Uterus (tissue), 4 donors: Measurements from ENCODE around the gene FNTB. TPM values are rescaled to one million over a fixed set of nuclear protein-coding genes. Genes with fewer than 3 reads are reported as not detected.

Experiments
- DNase-seq, 2 donors: peaks; one replicate each; pipeline ENCODE4 v3.0.0-alpha.2; 2019 to 2020
- H3K27ac ChIP-seq, 2 donors: fragments of 200-600 bp; sonication (generic); 1 replicate in 1 of 2; 2 replicates in 1 of 2; pipeline ENCODE4 v1.5.1; 2016 to 2018
- H3K27me3 ChIP-seq, 2 donors: fragments of 200-600 bp; sonication (generic); one replicate each; pipeline ENCODE4 v1.5.1; 2018 to 2019; ENCODE audit warnings: control low read depth in 1 of 2
- H3K36me3 ChIP-seq, 2 donors: fragments of 200-600 bp; sonication (generic); one replicate each; pipeline ENCODE4 v1.5.1; 2019; ENCODE audit warnings: control low read depth in 1 of 2
- H3K4me1 ChIP-seq, 2 donors: fragments of 200-600 bp; sonication (generic); one replicate each; pipeline ENCODE4 v1.5.1; 2018 to 2019; ENCODE audit warnings: control low read depth in 1 of 2
- H3K4me3 ChIP-seq, 2 donors: fragments of 200-600 bp; sonication (generic); 1 replicate in 1 of 2; 2 replicates in 1 of 2; pipeline ENCODE4 v1.5.1; 2018 to 2019; ENCODE audit warnings: mild to moderate bottlenecking in 1 of 2
- H3K9me3 ChIP-seq, 2 donors: fragments of 200-600 bp; sonication (generic); one replicate each; pipeline ENCODE4 v1.5.1; 2019; ENCODE audit warnings: control low read depth in 1 of 2
- POLR2A ChIP-seq, 2 donors: fragments of 450-650 bp; IDR thresholded peaks; one replicate each; pipeline ENCODE4 v1.6.1; 2016; ENCODE audit warnings: antibody characterized with exemption in 2 of 2, mild to moderate bottlenecking in 1 of 2, moderate library complexity in 1 of 2
- intact Hi-C: fragments of 100-400 bp; cut with DNase I; formaldehyde crosslinking; loops from one replicate; pipeline ENCODE4 v1.15.1; 2023; ENCODE audit warnings: low total_unique reads
- total RNA-seq, 4 donors: library from RNA; depleted of rRNA in 3 of 4; stranded (reverse); fragments of >200 nt in 3 of 4; gene quantifications; one replicate each; pipeline versions ENCODE4 v1.1.0 to v1.2.4, GENCODE V29; 2014 to 2023
- TF ChIP-seq, protein P1 (sequence below), 4 experiments: fragments of 200-600 bp in 2 of 4; fragments of 450-650 bp in 2 of 4; sonication (generic) in 2 of 4; IDR thresholded peaks; one replicate each; pipeline ENCODE4 v1.5.1; 2016 to 2019; ENCODE audit warnings: antibody characterized with exemption in 4 of 4, mild to moderate bottlenecking in 2 of 4, moderate library complexity in 1 of 4
- donor health status: DM: yes; HTN: yes; CAD: no.

The FNTB gene
- total RNA-seq, 4 donors from 2014 or later: 7.4 to 29.7 (median 20.4) TPM

DNA sequence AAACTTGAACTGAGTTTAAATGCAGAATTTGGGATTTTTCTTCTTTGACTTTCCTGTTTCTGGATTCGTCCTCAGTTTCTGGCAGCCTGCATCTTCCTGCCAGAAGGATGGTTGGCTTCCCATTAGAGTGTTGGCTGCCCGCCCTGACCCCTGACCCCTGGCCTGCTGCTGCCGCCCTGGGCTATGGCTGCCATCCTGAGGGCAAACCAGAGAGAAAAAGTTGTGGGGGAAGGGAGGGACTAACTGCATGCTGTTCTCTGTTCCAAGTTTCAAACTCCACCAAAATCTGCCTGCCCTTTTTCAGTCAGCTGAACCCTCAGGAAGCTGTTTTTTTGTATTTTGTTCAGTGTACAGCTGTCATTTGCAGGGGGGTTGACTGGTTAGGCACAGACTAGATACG, 48.4 kb downstream of the FNTB start:
- H3K36me3 ChIP-seq: no peaks in the 10 kb centered on the region
- no peak overlapping the region for H3K4me3 ChIP-seq
- intact Hi-C loops: no loop called here
- no peak for TF ChIP-seq POLR2A (IDR thresholded peaks at IDR 0.05)
- TF ChIP-seq, protein P1, sequence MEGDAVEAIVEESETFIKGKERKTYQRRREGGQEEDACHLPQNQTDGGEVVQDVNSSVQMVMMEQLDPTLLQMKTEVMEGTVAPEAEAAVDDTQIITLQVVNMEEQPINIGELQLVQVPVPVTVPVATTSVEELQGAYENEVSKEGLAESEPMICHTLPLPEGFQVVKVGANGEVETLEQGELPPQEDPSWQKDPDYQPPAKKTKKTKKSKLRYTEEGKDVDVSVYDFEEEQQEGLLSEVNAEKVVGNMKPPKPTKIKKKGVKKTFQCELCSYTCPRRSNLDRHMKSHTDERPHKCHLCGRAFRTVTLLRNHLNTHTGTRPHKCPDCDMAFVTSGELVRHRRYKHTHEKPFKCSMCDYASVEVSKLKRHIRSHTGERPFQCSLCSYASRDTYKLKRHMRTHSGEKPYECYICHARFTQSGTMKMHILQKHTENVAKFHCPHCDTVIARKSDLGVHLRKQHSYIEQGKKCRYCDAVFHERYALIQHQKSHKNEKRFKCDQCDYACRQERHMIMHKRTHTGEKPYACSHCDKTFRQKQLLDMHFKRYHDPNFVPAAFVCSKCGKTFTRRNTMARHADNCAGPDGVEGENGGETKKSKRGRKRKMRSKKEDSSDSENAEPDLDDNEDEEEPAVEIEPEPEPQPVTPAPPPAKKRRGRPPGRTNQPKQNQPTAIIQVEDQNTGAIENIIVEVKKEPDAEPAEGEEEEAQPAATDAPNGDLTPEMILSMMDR (IDR thresholded peaks at IDR 0.05): no peak
- DNase-seq: peak; percentile 47 to 55
- H3K9me3 ChIP-seq: no peaks in the 10 kb centered on the region
- peak overlapping the region in 1 of 2 donors; percentile 5 for H3K27ac ChIP-seq
- no peaks in the 10 kb centered on the region for H3K4me1 ChIP-seq
- H3K27me3 ChIP-seq: no peaks in the 10 kb centered on the region

DNA sequence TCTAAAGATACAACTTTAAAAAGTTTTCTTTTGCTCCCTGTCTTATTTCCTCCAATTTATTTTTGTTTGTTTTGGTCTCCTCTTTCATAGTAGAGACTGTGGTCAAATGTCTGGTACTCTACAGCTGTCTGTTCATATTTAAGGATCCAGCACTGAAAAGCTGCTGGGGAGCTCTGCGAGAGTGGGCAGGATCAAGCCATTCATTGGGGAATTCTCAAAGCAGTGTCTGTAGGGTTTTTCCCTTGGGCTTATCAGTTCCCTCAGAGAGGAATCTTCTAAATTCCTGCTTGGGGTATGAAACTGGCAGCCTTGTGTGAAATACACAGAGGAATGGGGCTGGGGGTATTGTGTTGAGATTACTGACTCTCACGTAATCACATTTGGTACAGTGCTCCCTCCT, 52.3 kb downstream of the FNTB start:
- TF ChIP-seq, protein P1 (IDR thresholded peaks at IDR 0.05): no peak
- TF ChIP-seq POLR2A (IDR thresholded peaks at IDR 0.05): no peak
- intact Hi-C loops: no loop called here
- Histone ChIP-seq H3K4me1 (no peaks in the 10 kb centered on the region), H3K27me3 (no peaks in the 10 kb centered on the region), H3K36me3 (no peaks in the 10 kb centered on the region), H3K9me3 (no peaks in the 10 kb centered on the region), H3K27ac (no peak overlapping the region), H3K4me3 (no peak overlapping the region)
- no peak for DNase-seq

DNA sequence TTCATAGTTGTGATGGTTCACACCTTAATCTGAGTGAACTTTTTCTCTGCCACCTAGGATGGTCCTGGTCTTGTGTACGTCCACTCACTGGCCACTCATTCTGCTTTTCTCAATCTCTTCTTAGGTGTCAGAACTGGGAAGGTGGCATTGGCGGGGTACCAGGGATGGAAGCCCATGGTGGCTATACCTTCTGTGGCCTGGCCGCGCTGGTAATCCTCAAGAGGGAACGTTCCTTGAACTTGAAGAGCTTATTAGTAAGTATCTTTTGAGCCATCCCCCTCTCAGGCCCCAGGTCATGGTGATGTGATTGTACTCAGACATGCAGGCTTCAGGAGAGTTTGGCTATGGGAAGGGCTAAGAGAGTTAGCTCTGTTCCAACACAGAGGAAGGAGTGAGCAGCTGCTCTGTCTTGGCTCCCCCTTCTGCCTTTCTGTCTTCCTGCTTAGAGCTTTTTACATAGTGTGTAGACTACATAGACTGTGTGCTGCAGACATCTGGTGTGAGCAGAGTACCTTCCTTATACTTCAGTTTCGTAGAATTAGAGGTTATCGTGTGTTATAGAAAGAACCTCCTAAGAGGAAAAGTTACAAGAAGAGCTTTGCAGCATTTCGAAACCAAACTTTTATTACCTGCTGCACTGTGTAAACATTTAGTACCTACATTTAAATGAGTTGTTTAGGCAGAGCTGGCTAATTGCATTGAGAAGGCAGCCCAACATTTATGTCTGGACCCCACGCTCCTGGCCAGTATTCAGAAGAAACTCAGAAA, 54.2 kb downstream of the FNTB start:
- Histone ChIP-seq H3K9me3 (no peaks in the 10 kb centered on the region), H3K27ac (no peak overlapping the region), H3K27me3 (no peaks in the 10 kb centered on the region), H3K4me3 (no peak overlapping the region), H3K4me1 (no peaks in the 10 kb centered on the region), H3K36me3 (no peaks in the 10 kb centered on the region)
- intact Hi-C loops: no loop called here
- TF ChIP-seq, protein P1 (IDR thresholded peaks at IDR 0.05): no peak
- TF ChIP-seq POLR2A (IDR thresholded peaks at IDR 0.05): no peak
- no peak for DNase-seq

GRCh38 chr14:65041434-65041915, 54.8 kb downstream of the FNTB start:
- H3K27me3 ChIP-seq: no peaks in the 10 kb centered on the region
- intact Hi-C loops: no loop called here
- no peaks in the 10 kb centered on the region for H3K36me3 ChIP-seq

GRCh38 chr14:65042296-65042695, 55.6 kb downstream of the FNTB start:
- H3K27me3 ChIP-seq: no peaks in the 10 kb centered on the region
- H3K27ac ChIP-seq: no peak overlapping the region
- no peak for DNase-seq
- no peak overlapping the region for H3K4me3 ChIP-seq
- TF ChIP-seq, protein P1 (IDR thresholded peaks at IDR 0.05): no peak
- no peak for TF ChIP-seq POLR2A (IDR thresholded peaks at IDR 0.05)
- intact Hi-C loops: no loop called here
- H3K9me3 ChIP-seq: no peaks in the 10 kb centered on the region
- no peaks in the 10 kb centered on the region for H3K36me3 ChIP-seq
- H3K4me1 ChIP-seq: no peaks in the 10 kb centered on the region

More at GRCh38 chr14:65041434-65041915, 54.8 kb downstream of the FNTB start:
- DNase-seq: no peak
- TF ChIP-seq, protein P1 (IDR thresholded peaks at IDR 0.05): no peak
- TF ChIP-seq POLR2A (IDR thresholded peaks at IDR 0.05): no peak
- Histone ChIP-seq H3K27ac (no peak overlapping the region), H3K4me3 (no peak overlapping the region), H3K9me3 (no peaks in the 10 kb centered on the region), H3K4me1 (no peaks in the 10 kb centered on the region)
